CD4-positive, alpha-beta T cell (primary cell): Measurements from ENCODE around the gene ENO4. TPM values are rescaled to one million over a fixed set of nuclear protein-coding genes. Genes with fewer than 3 reads are reported as not detected.

Experiments used
- ATAC-seq: fragments of 200-7000 bp; cut with Tn5 transposase; one replicate; pipeline ENCODE4 v1.10.0; 2022; ENCODE audit warnings: mild to moderate bottlenecking; ENCODE audit not compliant: poor library complexity
- CTCF ChIA-PET: fragments of 350-600 bp; sonication (Branson Sonifier 250); formaldehyde crosslinking; loops from one replicate; lab custom pipeline; 2021; ENCODE audit warnings: antibody characterized with exemption, inconsistent platforms; lab: Charles Lee
- POLR2A ChIA-PET: fragments of 350-600 bp; sonication (Branson Sonifier 250); formaldehyde crosslinking; loops from one replicate; lab custom pipeline; 2021; ENCODE audit warnings: antibody characterized with exemption, inconsistent platforms; lab: Charles Lee
- DNase-seq, 14 experiments: peaks; one replicate each; pipeline ENCODE4 v3.0.0-alpha.2; 2013 to 2020; ENCODE audit warnings: mixed read lengths in 2 of 14
- H3K27ac ChIP-seq, 2 donors: one replicate each; pipeline versions ENCODE4 v1.5.1 to v1.7.0; 2013; ENCODE audit warnings: low read length in 2 of 2, low read depth in 1 of 2, mild to moderate bottlenecking in 1 of 2
- H3K27me3 ChIP-seq, 2 experiments: 1 replicate in 1 of 2; 2 replicates in 1 of 2; pipeline versions ENCODE4 v1.6.1 to v1.7.0; 2013; ENCODE audit warnings: low read length in 2 of 2, control low read depth in 1 of 2, mild to moderate bottlenecking in 1 of 2, moderate library complexity in 1 of 2; ENCODE audit not compliant: insufficient read depth in 2 of 2, control insufficient read depth in 1 of 2
- H3K36me3 ChIP-seq: one replicate; pipeline ENCODE4 v1.6.1; 2013; ENCODE audit warnings: low read length, control low read depth; ENCODE audit not compliant: insufficient read depth
- H3K4me1 ChIP-seq: one replicate; pipeline ENCODE4 v1.6.1; 2013; ENCODE audit warnings: low read length, control low read depth; ENCODE audit not compliant: insufficient read depth
- H3K4me3 ChIP-seq: one replicate; pipeline ENCODE4 v1.5.1; 2013; ENCODE audit warnings: mild to moderate bottlenecking, low read length, moderate library complexity
- H3K9me3 ChIP-seq, 2 experiments: 1 replicate in 1 of 2; 2 replicates in 1 of 2; pipeline versions ENCODE4 v1.6.1 to v1.7.0; 2013; ENCODE audit warnings: low read length in 2 of 2, mild to moderate bottlenecking in 2 of 2, control low read depth in 1 of 2, moderate library complexity in 1 of 2; ENCODE audit not compliant: control insufficient read depth in 1 of 2, insufficient read depth in 1 of 2
- H3K27ac Mint-ChIP-seq: one replicate; pipeline ENCODE4 v1.8.0; 2020; ENCODE audit warnings: mixed read lengths
- H3K27me3 Mint-ChIP-seq: one replicate; pipeline ENCODE4 v1.8.0; 2021; ENCODE audit warnings: mixed read lengths
- H3K36me3 Mint-ChIP-seq: one replicate; pipeline ENCODE4 v1.8.0; 2021; ENCODE audit warnings: low read depth, mixed read lengths
- H3K4me1 Mint-ChIP-seq: one replicate; pipeline ENCODE4 v1.8.0; 2021; ENCODE audit warnings: low read depth, mixed read lengths
- H3K4me3 Mint-ChIP-seq: one replicate; pipeline ENCODE4 v1.8.0; 2020; ENCODE audit warnings: mild to moderate bottlenecking, mixed read lengths
- H3K9me3 Mint-ChIP-seq: one replicate; pipeline ENCODE4 v1.8.0; 2020; ENCODE audit warnings: mixed read lengths
- CTCF ChIP-seq: fragments of 200-600 bp; IDR thresholded peaks from one replicate; pipeline ENCODE4 v1.8.0; 2022; ENCODE audit warnings: antibody characterized with exemption, mild to moderate bottlenecking
- intact Hi-C, 2 experiments: fragments of 100-400 bp; cut with DNase I in 1 of 2; cut with micrococcal nuclease in 1 of 2; formaldehyde crosslinking; loops; one replicate each; pipeline versions ENCODE4 v1.15.1 to v1.9.0; 2023 to 2025; cut with DNase I, micrococcal nuclease
- total RNA-seq, 174 experiments: library from RNA in 2 of 174; stranded (reverse) in 2 of 174; gene quantifications; one replicate each; pipeline ENCODE4 v1.2.3 and lab custom pipeline; 2021 to 2026

ENO4 gene
- total RNA-seq, 2 experiments from 2014 or later: not detected

GRCh38 chr10:116853287-116853686, 4.0 kb downstream of the ENO4 start:
- Histone ChIP-seq H3K36me3 (no peaks in the 10 kb centered on the region), H3K9me3 (peaks cover 6 to 20% of the 10 kb centered on the region in 2 experiments), H3K27me3 (peaks cover 12 to 34% of the 10 kb centered on the region in 2 experiments), H3K27ac (no peak overlapping the region), H3K4me3 (no peak overlapping the region), H3K4me1 (peaks cover 7% of the 10 kb centered on the region)
- Mint-ChIP-seq H3K4me3 (no peak overlapping the region), H3K4me1 (peaks cover 10% of the 10 kb centered on the region), H3K9me3 (peaks cover 8% of the 10 kb centered on the region), H3K27ac (no peak overlapping the region), H3K36me3 (no peaks in the 10 kb centered on the region), H3K27me3 (peaks cover 47% of the 10 kb centered on the region)
- TF ChIP-seq CTCF: no peak
- DNase-seq: no peak
- ChIA-PET POLR2A (no interaction called here), CTCF (interaction anchor here (2.0 kb wide), 1 partner anchor 9 kb away, joined by 4 read pairs; no protein-coding TSS in a partner anchor)
- ATAC-seq: no peak
- intact Hi-C loops: no loop called here

- no peak overlapping the region for H3K4me3 Mint-ChIP-seq
- H3K36me3 Mint-ChIP-seq: no peaks in the 10 kb centered on the region
- no peak for TF ChIP-seq CTCF
- intact Hi-C loops: no loop called here
- Histone ChIP-seq H3K4me3 (no peak overlapping the region), H3K4me1 (peaks cover 7% of the 10 kb centered on the region), H3K9me3 (peaks cover 10 to 20% of the 10 kb centered on the region in 2 experiments), H3K27me3 (peaks cover 12 to 30% of the 10 kb centered on the region in 2 experiments), H3K36me3 (no peaks in the 10 kb centered on the region), H3K27ac (no peak overlapping the region)
- ChIA-PET CTCF (interaction anchor here (2.0 kb wide), 1 partner anchor 9 kb away, joined by 4 read pairs; no protein-coding TSS in a partner anchor), POLR2A (no interaction called here)
- peaks cover 43% of the 10 kb centered on the region for H3K27me3 Mint-ChIP-seq
- H3K9me3 Mint-ChIP-seq: peaks cover 9% of the 10 kb centered on the region
- DNase-seq (no peak), ATAC-seq (no peak)
- H3K4me1 Mint-ChIP-seq: peaks cover 6% of the 10 kb centered on the region
- no peak overlapping the region for H3K27ac Mint-ChIP-seq
Measured at GRCh38 chr10:116853701-116854100, 4.4 kb downstream of the ENO4 start.

GRCh38 chr10:116857156-116857555, 7.9 kb downstream of the ENO4 start:
- no peak overlapping the region for H3K4me3 ChIP-seq
- H3K9me3 ChIP-seq: peaks cover 7 to 11% of the 10 kb centered on the region in 2 experiments
- H3K4me1 Mint-ChIP-seq: no peaks in the 10 kb centered on the region
- ATAC-seq (no peak), DNase-seq (no peak)
- H3K36me3 ChIP-seq: no peaks in the 10 kb centered on the region
- H3K36me3 Mint-ChIP-seq: no peaks in the 10 kb centered on the region
- peaks cover 4% of the 10 kb centered on the region in 2 experiments for H3K27me3 ChIP-seq
- H3K27ac ChIP-seq: no peak overlapping the region
- intact Hi-C loops: no loop called here
- no peak overlapping the region for H3K4me3 Mint-ChIP-seq
- ChIA-PET POLR2A (interaction anchor here (0.6 kb wide), 1 partner anchor 786 kb away, joined by 3 read pairs; no protein-coding TSS in a partner anchor), CTCF (no interaction called here)
- H3K9me3 Mint-ChIP-seq: peaks cover 9% of the 10 kb centered on the region
- H3K27me3 Mint-ChIP-seq: peaks cover 28% of the 10 kb centered on the region
- no peaks in the 10 kb centered on the region for H3K4me1 ChIP-seq
- H3K27ac Mint-ChIP-seq: no peak overlapping the region
- no peak for TF ChIP-seq CTCF
